Activated T-cell treated with anti-CD3 and anti-CD28 coated beads, Interleukin-2, amount 50 U/mL, for 72 hours (primary cell): ENCODE measurements around the gene ST6GAL1. TPM values are rescaled to one million over a fixed set of nuclear protein-coding genes. Genes with fewer than 3 reads are reported as not detected.
"Not testable (repeated sequence)": the region's sequence is repeated elsewhere in the genome, so short reads cannot be mapped to it uniquely, and the experiment has no call there.

Source experiments
- ATAC-seq, 2 donors: fragments of 150-1000 bp; cut with Tn5 transposase; replicated peaks in 1 of 2; 2 replicates each; pipeline ENCODE4 v1.10.0; 2021; ENCODE audit warnings: moderate library complexity in 2 of 2, mild to moderate bottlenecking in 1 of 2
- DNase-seq, 2 donors: peaks; one replicate each; pipeline ENCODE4 v3.0.0; 2021 to 2022; ENCODE audit warnings: mixed read lengths in 1 of 2
- H3K27ac Mint-ChIP-seq: one replicate; pipeline ENCODE4 v1.8.0; 2022; ENCODE audit warnings: mild to moderate bottlenecking, moderate library complexity, mixed read lengths
- H3K27me3 Mint-ChIP-seq: one replicate; pipeline ENCODE4 v1.8.0; 2022; ENCODE audit warnings: low read depth, mixed read lengths
- H3K36me3 Mint-ChIP-seq, 2 donors: one replicate each; pipeline ENCODE4 v1.8.0; 2022; ENCODE audit warnings: mixed read lengths in 2 of 2, mild to moderate bottlenecking in 1 of 2; ENCODE audit not compliant: insufficient read depth in 2 of 2
- H3K4me1 Mint-ChIP-seq: one replicate; pipeline ENCODE4 v1.8.0; 2022; ENCODE audit warnings: low read depth, mixed read lengths
- H3K4me3 Mint-ChIP-seq, 2 donors: one replicate each; pipeline ENCODE4 v1.8.0; 2022; ENCODE audit warnings: mild to moderate bottlenecking in 2 of 2, mixed read lengths in 2 of 2, moderate library complexity in 2 of 2
- H3K9me3 Mint-ChIP-seq, 2 donors: one replicate each; pipeline ENCODE4 v1.8.0; 2022; ENCODE audit warnings: mixed read lengths in 2 of 2
- total RNA-seq, 2 donors: library from RNA; stranded (reverse); gene quantifications; one replicate each; pipeline ENCODE4 v1.2.3, GENCODE V29; 2022

The ST6GAL1 gene
- total RNA-seq, 2 donors from 2014 or later, result 98.1 to 104 TPM

DNA sequence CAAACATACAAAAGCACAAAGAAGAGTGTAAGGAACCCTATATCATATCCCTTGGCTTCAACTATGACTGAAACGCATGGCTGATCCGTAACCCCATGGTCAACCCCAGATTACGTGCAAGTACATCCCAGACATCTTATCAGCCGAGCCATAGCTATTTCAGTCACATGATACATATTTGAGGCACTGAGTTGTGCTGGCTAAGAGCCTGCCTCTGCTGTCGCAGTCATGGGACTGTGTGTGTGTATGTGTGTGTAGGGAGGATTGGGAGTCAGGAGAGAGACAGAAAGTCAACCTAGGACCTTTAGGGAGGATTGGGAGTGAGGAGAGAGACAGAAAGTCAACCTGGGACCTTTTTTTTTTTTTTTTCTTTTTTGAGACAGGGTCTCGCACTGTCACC lies 8.4 kb downstream of the ST6GAL1 start:
- DNase-seq (no peak), ATAC-seq (no peak)
- Mint-ChIP-seq H3K4me1 (peaks cover 40% of the 10 kb centered on the region), H3K4me3 (no peak overlapping the region), H3K27me3 (no peaks in the 10 kb centered on the region), H3K36me3 (peaks cover 10 to 34% of the 10 kb centered on the region in 2 donors), H3K9me3 (no peaks in the 10 kb centered on the region), H3K27ac (no peak overlapping the region)

- Mint-ChIP-seq H3K36me3 (peaks cover 7 to 37% of the 10 kb centered on the region in 2 donors), H3K27ac (no peak overlapping the region)
Measured at GRCh38 chr3:186939536-186939935, 9.2 kb downstream of the ST6GAL1 start.

DNA sequence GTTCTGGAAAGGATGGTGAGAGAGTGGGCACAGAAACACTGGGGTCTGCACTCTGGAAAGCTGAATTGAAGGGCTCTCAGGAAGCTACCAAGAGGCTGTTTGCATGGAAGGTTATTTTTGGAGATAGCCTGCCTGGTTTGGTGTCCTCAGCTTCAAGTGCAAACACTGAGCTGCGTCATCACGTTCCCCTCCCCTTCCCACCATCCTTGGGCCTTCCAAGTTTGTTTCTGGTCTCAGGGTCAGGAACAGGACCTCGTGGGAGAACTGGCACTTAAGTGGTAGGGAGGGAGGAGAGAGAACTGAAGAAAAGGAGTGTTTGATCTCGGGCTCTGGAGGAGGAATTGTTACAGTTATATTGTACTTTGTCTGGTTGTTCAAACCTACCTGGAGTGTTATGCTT lies 10.6 kb downstream of the ST6GAL1 start:
- no peaks in the 10 kb centered on the region for H3K27me3 Mint-ChIP-seq
- peak overlapping the region; percentile 71 for H3K27ac Mint-ChIP-seq
- no peaks in the 10 kb centered on the region for H3K9me3 Mint-ChIP-seq
- peaks cover 3 to 37% of the 10 kb centered on the region in 2 donors for H3K36me3 Mint-ChIP-seq
- DNase-seq (no peak), ATAC-seq (no peak)
- peaks cover 35% of the 10 kb centered on the region for H3K4me1 Mint-ChIP-seq
- H3K4me3 Mint-ChIP-seq, result no peak overlapping the region

More at GRCh38 chr3:186939536-186939935, 9.2 kb downstream of the ST6GAL1 start:
- ATAC-seq (no peak), DNase-seq (no peak)
- Mint-ChIP-seq H3K4me1 (peaks cover 44% of the 10 kb centered on the region), H3K27me3 (no peaks in the 10 kb centered on the region), H3K9me3 (no peaks in the 10 kb centered on the region), H3K4me3 (peak overlapping the region in 1 of 2 donors; percentile 18)

DNA sequence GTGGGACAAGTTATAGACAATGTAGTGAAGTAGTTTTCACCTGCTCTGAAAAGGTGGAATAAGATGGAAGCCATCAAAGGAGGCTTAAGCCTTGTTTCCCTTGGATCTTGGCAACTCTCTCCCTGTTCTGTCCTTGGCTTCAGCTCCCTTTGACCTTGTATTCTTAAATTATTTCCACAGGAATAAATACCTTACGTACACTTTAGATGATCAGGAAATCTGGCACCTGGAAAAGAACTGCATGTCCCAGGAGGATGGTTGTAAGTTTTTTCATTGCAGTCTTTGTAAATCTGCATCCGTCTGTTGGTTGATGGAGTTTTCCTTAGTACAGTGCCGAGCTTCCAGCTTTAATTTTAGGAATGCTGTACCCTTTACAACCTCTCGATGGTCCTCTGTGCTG lies 11.8 kb downstream of the ST6GAL1 start:
- peaks cover 41% of the 10 kb centered on the region for H3K4me1 Mint-ChIP-seq
- no peak for DNase-seq
- no peaks in the 10 kb centered on the region for H3K9me3 Mint-ChIP-seq
- no peak for ATAC-seq
- H3K27me3 Mint-ChIP-seq, result no peaks in the 10 kb centered on the region
- no peak overlapping the region for H3K27ac Mint-ChIP-seq
- H3K36me3 Mint-ChIP-seq, result peaks cover 7 to 43% of the 10 kb centered on the region in 2 donors
- H3K4me3 Mint-ChIP-seq, result no peak overlapping the region

GRCh38 chr3:186945255-186945823 lies 15.0 kb downstream of the ST6GAL1 start:
- DNase-seq, result no peak
- no peak overlapping the region for H3K4me3 Mint-ChIP-seq
- no peaks in the 10 kb centered on the region for H3K9me3 Mint-ChIP-seq
- H3K36me3 Mint-ChIP-seq, result peaks cover 12 to 46% of the 10 kb centered on the region in 2 donors
- H3K4me1 Mint-ChIP-seq, result peaks cover 49% of the 10 kb centered on the region
- no peak overlapping the region for H3K27ac Mint-ChIP-seq
- H3K27me3 Mint-ChIP-seq, result no peaks in the 10 kb centered on the region
- ATAC-seq, result no peak

DNA sequence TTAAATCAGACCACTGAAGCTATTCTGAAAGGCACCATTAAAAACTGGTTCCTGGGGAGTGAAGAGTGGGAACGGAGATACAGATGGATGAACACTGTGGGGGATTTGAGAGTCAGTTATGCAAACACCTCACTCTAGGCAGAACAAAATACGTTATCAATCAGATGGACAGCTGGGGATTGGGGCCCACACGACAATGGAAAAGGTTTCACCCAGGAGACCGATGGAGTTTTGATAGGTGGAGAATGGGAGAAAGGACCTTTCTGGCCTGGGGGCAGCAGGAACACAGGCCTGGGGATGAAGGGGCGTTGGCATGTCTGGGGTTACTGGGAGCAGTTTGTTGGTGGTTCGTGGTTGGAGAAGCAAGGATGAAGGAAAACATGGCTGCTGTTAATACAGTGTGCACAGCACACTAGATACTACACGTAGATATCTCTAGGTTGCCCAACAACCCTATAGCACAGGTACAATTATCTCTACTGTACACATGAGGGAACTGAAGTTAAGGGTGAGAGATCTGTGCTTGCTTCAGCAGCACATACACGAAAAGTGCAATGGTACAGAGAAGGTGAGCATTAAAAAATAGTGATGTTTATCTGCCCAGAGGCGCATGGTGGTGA lies 16.5 kb downstream of the ST6GAL1 start:
- DNase-seq (no peak), ATAC-seq (no peak)
- H3K9me3 Mint-ChIP-seq, result peaks cover 1 to 2% of the 10 kb centered on the region in 2 donors
- no peak overlapping the region for H3K4me3 Mint-ChIP-seq
- no peaks in the 10 kb centered on the region for H3K27me3 Mint-ChIP-seq
- peaks cover 52% of the 10 kb centered on the region for H3K4me1 Mint-ChIP-seq
- peaks cover 21 to 52% of the 10 kb centered on the region in 2 donors for H3K36me3 Mint-ChIP-seq
- peak overlapping the region; percentile 2 for H3K27ac Mint-ChIP-seq

DNA sequence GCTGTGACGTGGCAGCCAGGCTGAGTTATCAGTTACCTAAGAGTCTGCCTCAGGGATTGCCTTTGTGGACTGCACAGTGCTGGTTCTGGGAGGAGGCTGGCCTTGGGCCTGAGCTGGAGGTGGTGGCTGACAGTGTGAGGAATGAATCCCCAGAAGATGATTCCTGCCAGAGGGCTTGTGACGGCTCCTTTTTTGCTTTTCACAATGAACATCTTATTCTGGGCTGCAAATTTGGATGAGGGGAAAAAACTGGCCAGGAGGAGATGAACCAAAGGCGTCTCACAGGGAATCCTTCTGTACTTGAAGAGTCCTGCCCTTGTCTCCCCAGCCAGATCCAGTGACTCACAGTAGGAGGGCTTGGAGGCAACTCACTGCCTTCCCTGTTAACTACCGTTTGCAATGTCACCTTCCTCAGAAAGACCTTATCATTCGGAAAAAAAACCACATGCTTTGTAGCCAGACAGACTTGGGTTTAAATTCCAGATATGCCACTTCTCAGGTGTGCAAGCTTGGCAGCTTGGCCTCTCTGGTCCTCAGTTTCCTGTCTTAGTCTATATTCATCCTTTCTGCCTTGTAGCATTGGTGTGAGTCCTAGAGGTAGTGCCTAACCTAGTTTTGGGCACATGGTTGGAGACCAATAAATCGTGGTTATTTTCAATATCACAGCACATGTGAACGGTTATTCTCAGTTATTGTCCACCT lies 19.1 kb downstream of the ST6GAL1 start:
- DNase-seq (no peak), ATAC-seq (no peak)
- peaks cover 34 to 56% of the 10 kb centered on the region in 2 donors for H3K36me3 Mint-ChIP-seq
- H3K27ac Mint-ChIP-seq, result peak overlapping the region; percentile 18
- no peaks in the 10 kb centered on the region for H3K27me3 Mint-ChIP-seq
- peaks cover 5 to 9% of the 10 kb centered on the region in 2 donors for H3K9me3 Mint-ChIP-seq
- peaks cover 74% of the 10 kb centered on the region for H3K4me1 Mint-ChIP-seq
- H3K4me3 Mint-ChIP-seq, result no peak overlapping the region

GRCh38 chr3:186950402-186951093 lies 20.2 kb downstream of the ST6GAL1 start:
- H3K4me1 Mint-ChIP-seq, result peaks cover 84% of the 10 kb centered on the region
- DNase-seq (no peak), ATAC-seq (peak; percentile 46 to 52)
- H3K4me3 Mint-ChIP-seq, result peak overlapping the region in 1 of 2 donors; percentile 18
- H3K27ac Mint-ChIP-seq, result no peak overlapping the region
- H3K27me3 Mint-ChIP-seq, result no peaks in the 10 kb centered on the region
- H3K9me3 Mint-ChIP-seq, result peaks cover 5 to 9% of the 10 kb centered on the region in 2 donors
- peaks cover 34 to 54% of the 10 kb centered on the region in 2 donors for H3K36me3 Mint-ChIP-seq

DNA sequence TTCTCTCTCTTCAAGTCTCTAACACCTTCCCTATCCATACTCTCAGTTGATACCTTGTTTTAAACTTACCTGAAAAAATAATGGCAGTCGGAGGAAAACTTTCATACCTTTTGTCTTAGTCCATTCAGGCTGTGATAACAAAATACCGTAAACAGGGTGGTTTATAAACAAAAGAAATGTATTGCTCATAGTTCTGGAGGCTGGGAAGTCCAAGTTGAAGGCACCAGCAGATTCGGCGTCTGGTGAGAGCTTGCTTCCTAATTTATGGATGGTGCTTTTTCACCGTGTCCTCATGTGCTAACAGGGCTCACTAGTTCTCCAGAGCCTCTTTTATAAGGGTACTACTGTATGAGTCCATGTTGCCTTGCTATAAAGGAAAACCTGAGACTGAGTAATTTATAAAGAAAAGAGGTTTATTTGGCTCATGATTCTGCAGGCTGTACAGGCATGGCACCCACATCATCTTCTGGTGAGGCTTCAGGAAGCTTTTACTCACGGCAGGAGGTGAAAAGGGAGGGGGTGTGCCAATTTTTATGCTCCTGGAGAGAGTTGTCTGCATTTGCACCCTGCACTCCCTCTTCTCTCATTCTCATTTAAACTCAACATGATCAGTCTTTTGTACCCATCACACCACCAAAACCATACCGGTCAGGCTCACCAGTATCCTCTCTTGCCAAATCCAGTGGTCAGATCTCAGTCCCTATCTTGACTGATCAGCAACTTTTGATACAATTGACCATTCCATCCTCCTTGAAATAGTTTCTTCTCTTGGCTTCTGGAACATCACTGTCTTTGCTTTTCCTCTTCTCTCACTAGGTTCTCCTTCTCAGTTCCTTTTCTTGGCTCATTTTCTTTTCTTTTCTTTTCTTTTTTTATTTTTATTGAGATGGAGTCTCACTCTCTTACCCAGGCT lies 21.6 kb downstream of the ST6GAL1 start:
- ATAC-seq, result no peak
- Mint-ChIP-seq H3K27ac (peak overlapping the region; percentile 95), H3K4me1 (peaks cover 90% of the 10 kb centered on the region), H3K9me3 (peaks cover 5 to 9% of the 10 kb centered on the region in 2 donors), H3K36me3 (peaks cover 37 to 55% of the 10 kb centered on the region in 2 donors), H3K4me3 (peak overlapping the region; percentile 64 to 90), H3K27me3 (no peaks in the 10 kb centered on the region)
- DNase-seq, result no peak

GRCh38 chr3:186953011-186953487 lies 22.7 kb downstream of the ST6GAL1 start:
- Mint-ChIP-seq H3K27ac (peak overlapping the region; percentile 95), H3K9me3 (peaks cover 5 to 9% of the 10 kb centered on the region in 2 donors), H3K27me3 (no peaks in the 10 kb centered on the region), H3K4me1 (peaks cover 88% of the 10 kb centered on the region), H3K36me3 (peaks cover 37 to 57% of the 10 kb centered on the region in 2 donors), H3K4me3 (peak overlapping the region; percentile 64 to 90)
- ATAC-seq (peak; percentile 90 to 92), DNase-seq (peak; percentile 19 to 35)

DNA sequence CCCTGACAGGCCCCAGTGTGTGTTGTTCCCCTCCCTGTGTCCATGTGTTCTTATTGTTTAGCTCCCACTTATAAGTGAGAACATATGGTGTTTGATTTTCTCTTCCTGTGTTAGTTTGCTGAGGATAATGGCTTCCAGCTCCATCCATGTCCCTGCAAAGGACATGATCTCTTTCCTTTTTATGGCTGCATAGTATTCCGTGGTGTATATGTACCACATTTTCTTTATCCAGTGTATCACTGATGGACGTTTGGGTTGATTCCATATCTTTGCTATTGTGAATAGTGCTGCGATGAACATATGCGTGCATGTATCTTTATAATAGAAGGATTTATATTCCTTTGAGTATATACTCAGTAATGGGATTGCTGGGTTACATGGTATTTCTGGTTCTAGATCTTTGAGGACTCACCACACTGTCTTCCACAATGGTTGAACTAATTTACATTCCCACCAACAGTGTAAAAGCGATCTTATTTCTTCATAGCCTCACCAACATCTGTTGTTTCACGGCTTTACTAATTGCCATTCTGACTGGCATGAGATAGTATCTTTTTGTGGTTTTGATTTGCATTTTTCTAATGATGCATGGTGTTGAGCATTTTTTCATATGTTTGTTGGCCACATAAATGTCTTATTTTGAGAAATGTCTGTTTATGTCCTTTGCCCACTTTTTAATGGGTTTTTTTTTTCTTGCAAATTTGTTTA lies 23.8 kb downstream of the ST6GAL1 start:
- H3K27ac Mint-ChIP-seq, result peak overlapping the region; percentile 80
- not testable (repeated sequence) for H3K9me3 Mint-ChIP-seq, ATAC-seq, H3K27me3 Mint-ChIP-seq, DNase-seq
- peak overlapping the region; percentile 45 to 75 for H3K4me3 Mint-ChIP-seq
- H3K4me1 Mint-ChIP-seq, result peaks cover 80% of the 10 kb centered on the region
- H3K36me3 Mint-ChIP-seq, result peaks cover 37 to 53% of the 10 kb centered on the region in 2 donors
